Activated T-helper 9 cell treated with anti-CD3 and anti-CD28 coated beads, Interleukin-2, amount 50 U/mL, for 16 hours (primary cell): ENCODE measurements around the gene BCL7C.
"Not testable (repeated sequence)": the region's sequence is repeated elsewhere in the genome, so short reads cannot be mapped to it uniquely, and the experiment has no call there.

Experiments used
- DNase-seq: peaks from one replicate; pipeline ENCODE4 v3.0.0-alpha.2; 2020; ENCODE audit warnings: low read depth

Gene BCL7C

GRCh38 chr16:30860729-30861128, 33.1 kb downstream of the BCL7C start:
- DNase-seq: not testable (repeated sequence)

- DNase-seq: no peak
These were observed 35.0 kb downstream of the BCL7C start for GRCh38 chr16:30858829-30859423.

- no peak for DNase-seq
These were observed 35.8 kb downstream of the BCL7C start for GRCh38 chr16:30858111-30858495.

- DNase-seq: no peak
These were observed 40.1 kb downstream of the BCL7C start for GRCh38 chr16:30853758-30854157.

GRCh38 chr16:30850246-30850645, 43.6 kb downstream of the BCL7C start:
- no peak for DNase-seq

GRCh38 chr16:30846649-30847402, 47.1 kb downstream of the BCL7C start:
- DNase-seq: no peak

- peak; percentile 53 for DNase-seq
These were observed 49.0 kb downstream of the BCL7C start for GRCh38 chr16:30844671-30845449.

GRCh38 chr16:30844346-30844670, 49.6 kb downstream of the BCL7C start:
- DNase-seq: no peak

GRCh38 chr16:30843501-30843900, 50.4 kb downstream of the BCL7C start:
- no peak for DNase-seq

- DNase-seq: no peak
These were observed 50.9 kb downstream of the BCL7C start for GRCh38 chr16:30842971-30843370.

GRCh38 chr16:30841332-30841731, 52.5 kb downstream of the BCL7C start:
- no peak for DNase-seq

GRCh38 chr16:30840611-30841010, 53.3 kb downstream of the BCL7C start:
- DNase-seq: no peak

GRCh38 chr16:30839523-30840227, 54.2 kb downstream of the BCL7C start:
- no peak for DNase-seq

GRCh38 chr16:30838876-30839471, 54.9 kb downstream of the BCL7C start:
- DNase-seq: no peak

GRCh38 chr16:30837904-30838303, 56.0 kb downstream of the BCL7C start:
- no peak for DNase-seq
